NB4 (cell line): ENCODE measurements around the gene TNIP2.

Experiments used
- DNase-seq: peaks from one replicate; pipeline ENCODE4 v3.0.0; 2010; ENCODE audit warnings: low read depth
- H3K4me3 ChIP-seq: one replicate; pipeline ENCODE4 v1.5.1; 2011; ENCODE audit warnings: mild to moderate bottlenecking, low read depth, low read length, moderate library complexity
- MYC ChIP-seq: IDR thresholded peaks from 2 replicates; pipeline ENCODE4 v1.6.1; 2011; ENCODE audit warnings: low read depth, low read length
- POLR2A ChIP-seq: IDR thresholded peaks from 2 replicates; pipeline ENCODE4 v1.6.1; 2011; ENCODE audit warnings: mild to moderate bottlenecking; ENCODE audit not compliant: insufficient read length; ENCODE audit errors: extremely low read depth
- TF ChIP-seq, protein P1 (sequence below): IDR thresholded peaks from one replicate; pipeline ENCODE4 v1.5.1; 2012; ENCODE audit warnings: low read depth, low read length
- TF ChIP-seq, protein P2 (sequence below): IDR thresholded peaks from 2 replicates; pipeline ENCODE4 v1.6.1; 2011; ENCODE audit warnings: low read depth, low read length

Gene TNIP2

DNA sequence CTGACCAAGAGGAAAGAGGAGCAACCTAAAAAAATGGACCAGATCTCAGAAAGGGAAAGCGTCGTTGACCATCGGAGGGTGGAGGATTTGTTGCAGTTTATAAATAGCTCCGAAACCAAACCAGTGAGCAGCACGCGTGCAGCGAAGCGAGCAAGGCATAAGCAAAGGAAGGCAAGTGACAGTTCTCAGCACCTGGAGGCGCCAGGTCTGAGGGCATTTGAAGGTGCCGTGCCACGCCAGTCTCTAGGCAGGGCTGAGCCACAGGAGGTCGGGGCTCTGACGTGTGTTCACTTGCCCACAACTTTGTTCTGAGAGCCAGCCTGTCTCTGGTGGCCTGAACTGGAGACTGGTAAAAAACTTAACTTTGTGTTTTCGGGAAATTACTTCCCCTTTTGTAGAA lies 59.7 kb downstream of the TNIP2 start:
- no peak overlapping the region for H3K4me3 ChIP-seq
- DNase-seq, result peak; percentile 32
- TF ChIP-seq, protein P1, sequence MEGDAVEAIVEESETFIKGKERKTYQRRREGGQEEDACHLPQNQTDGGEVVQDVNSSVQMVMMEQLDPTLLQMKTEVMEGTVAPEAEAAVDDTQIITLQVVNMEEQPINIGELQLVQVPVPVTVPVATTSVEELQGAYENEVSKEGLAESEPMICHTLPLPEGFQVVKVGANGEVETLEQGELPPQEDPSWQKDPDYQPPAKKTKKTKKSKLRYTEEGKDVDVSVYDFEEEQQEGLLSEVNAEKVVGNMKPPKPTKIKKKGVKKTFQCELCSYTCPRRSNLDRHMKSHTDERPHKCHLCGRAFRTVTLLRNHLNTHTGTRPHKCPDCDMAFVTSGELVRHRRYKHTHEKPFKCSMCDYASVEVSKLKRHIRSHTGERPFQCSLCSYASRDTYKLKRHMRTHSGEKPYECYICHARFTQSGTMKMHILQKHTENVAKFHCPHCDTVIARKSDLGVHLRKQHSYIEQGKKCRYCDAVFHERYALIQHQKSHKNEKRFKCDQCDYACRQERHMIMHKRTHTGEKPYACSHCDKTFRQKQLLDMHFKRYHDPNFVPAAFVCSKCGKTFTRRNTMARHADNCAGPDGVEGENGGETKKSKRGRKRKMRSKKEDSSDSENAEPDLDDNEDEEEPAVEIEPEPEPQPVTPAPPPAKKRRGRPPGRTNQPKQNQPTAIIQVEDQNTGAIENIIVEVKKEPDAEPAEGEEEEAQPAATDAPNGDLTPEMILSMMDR, result no peak
- TF ChIP-seq MYC, result no peak
- TF ChIP-seq, protein P2, sequence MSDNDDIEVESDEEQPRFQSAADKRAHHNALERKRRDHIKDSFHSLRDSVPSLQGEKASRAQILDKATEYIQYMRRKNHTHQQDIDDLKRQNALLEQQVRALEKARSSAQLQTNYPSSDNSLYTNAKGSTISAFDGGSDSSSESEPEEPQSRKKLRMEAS, result no peak
- no peak for TF ChIP-seq POLR2A

DNA sequence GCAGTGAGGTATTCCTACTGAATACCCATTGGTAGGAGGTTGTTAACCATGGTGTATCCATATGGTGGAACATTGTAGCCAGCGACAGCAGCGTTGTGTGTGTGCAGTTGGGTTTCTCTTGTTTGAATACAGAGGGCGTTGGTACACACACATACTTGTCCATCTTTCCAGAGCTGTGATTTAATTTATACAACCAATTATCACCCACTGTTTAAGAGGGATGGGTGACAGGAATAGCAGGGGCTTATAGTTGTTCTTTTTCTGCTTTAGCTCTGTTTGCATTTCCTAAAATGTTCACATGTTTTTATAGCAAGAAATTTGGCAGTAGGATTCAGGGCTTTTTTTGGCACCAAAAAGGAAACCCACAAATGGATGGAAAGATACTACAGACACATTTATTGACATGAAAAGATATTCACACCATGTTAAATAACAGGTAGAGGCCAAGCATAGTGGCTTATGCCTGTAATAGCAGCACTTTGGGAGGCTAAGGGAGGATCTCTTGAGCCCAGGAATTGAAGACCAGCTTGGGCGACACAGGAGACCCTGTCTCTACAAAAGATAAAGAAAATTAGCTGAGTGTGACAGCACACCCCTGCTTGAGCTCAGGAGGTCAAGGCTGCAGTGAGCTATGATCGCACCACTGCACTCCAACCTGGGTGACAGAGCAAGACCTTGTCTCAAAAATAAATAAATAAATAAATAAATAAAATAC lies 60.6 kb downstream of the TNIP2 start:
- TF ChIP-seq, protein P1, result no peak
- TF ChIP-seq POLR2A (no peak), MYC (no peak)
- TF ChIP-seq, protein P2, result no peak
- H3K4me3 ChIP-seq, result no peak overlapping the region
- DNase-seq, result no peak

DNA sequence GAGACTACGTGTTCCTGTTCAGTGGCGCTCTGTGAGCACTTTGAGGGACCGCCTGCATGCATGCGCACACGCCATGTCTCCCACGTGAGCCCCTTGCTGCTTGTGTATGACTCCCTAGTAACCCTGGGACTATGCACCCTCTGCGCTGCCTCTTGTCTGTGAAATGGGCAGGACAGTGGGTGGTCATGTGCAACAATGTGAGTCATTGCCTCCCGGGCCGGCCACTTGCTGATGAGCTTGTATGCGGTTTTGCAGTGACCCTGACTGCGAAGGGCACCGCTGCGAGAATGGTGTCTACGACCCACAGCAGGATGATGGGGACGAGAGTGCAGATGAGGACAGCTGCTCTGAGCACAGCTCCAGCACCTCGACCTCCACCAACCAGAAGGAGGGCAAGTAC lies 61.4 kb downstream of the TNIP2 start:
- TF ChIP-seq MYC (no peak), POLR2A (no peak)
- TF ChIP-seq, protein P1, result no peak
- TF ChIP-seq, protein P2, result no peak
- no peak for DNase-seq
- H3K4me3 ChIP-seq, result no peak overlapping the region

DNA sequence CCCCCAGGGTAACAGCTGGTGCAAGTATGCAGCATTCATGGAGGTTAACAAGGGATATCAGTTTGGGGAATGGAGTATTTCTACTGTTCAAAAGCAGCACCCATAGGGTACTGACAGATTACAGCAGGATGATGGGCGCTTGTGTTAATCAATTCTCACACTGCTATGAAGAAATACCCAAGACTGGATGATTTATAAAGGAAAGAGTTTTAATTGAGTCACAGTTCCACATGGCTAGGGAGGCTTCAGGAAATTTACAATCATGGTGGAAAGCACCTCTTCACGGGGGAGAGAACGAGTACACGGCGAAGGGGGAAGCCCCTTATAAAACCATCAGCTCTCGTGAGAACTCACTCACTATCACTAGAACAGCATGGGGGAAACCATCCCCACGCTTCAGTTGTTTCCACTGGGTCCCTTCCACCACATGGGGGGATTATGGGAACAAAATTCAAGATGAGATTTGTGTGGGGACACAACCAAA lies 64.1 kb downstream of the TNIP2 start:
- DNase-seq, result no peak
- TF ChIP-seq, protein P2, result no peak
- no peak for TF ChIP-seq POLR2A
- H3K4me3 ChIP-seq, result no peak overlapping the region
